ENCODE data around the gene ACOXL. TPM values are rescaled to one million over a fixed set of nuclear protein-coding genes. Genes with fewer than 3 reads are reported as not detected.

The ACOXL gene
- polyA plus RNA-seq, 4 donors = 0.06 to 0.56 TPM; not detected in 2

DNA sequence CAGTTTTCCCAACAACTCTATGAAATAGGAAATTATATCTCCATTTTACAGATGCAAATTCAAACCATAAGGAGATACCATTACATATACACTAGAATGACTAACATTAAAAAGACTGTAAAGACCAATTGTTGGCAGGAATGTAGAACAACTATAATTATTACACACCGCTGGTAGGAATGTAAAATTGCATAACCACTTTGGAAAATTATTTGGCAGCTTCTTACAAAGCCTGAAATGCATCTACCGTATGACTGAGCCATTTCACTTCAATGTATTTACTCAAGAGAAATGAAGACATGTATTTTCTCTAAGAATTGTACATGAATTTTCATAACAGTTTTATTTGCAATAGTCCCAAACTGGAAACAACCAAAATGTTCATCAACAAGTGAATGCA, 199.3 kb downstream of the ACOXL start:
- Histone ChIP-seq H3K4me1 (ENCODE audit: control insufficient read depth in 3 of 3, insufficient read depth in 2 of 3, low read depth in 1 of 3, low read length in 2 of 3) (no peaks in the 10 kb centered on the region), H3K4me3 (ENCODE audit: low read depth in 1 of 3, low read length in 3 of 3) (no peak overlapping the region), H3K27me3 (ENCODE audit: control insufficient read depth in 3 of 3, insufficient read depth in 3 of 3, low read length in 3 of 3) (no peaks in the 10 kb centered on the region), H3K9me3 (ENCODE audit: control insufficient read depth in 2 of 2, insufficient read depth in 1 of 2, low read depth in 1 of 2, low read length in 1 of 2) (peaks cover 0 to 19% of the 10 kb centered on the region in 2 donors), H3K36me3 (ENCODE audit: control insufficient read depth in 3 of 3, insufficient read depth in 2 of 3, low read depth in 1 of 3, low read length in 3 of 3) (no peaks in the 10 kb centered on the region), H3K27ac (ENCODE audit: low read depth in 1 of 3, low read length in 2 of 3) (no peak overlapping the region)
- WGBS, 3 donors = 55 to 74% (median 61%) methylated on average over 2 of the region's 2 CpGs
- DNase-seq (no peak), FAIRE-seq (no peak)

DNA sequence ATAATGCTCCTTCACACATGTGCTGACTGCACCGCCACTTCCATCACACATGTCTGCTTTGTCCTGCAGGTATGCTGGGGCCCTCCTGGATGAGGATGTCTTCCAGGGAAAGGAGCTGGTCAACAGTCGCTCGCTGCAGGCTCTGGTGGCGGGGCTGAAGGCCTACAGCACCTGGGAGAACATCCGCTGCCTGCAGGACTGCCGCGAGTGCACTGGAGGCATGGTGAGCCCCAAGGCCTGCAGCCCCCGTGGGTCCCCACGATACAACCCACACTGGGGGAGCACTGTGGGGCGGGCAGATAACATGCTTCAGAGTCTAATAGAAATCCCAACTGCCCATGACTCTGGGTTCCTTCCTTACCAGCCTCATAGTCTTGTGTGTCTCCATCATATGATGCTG, 201.0 kb downstream of the ACOXL start:
- Histone ChIP-seq H3K27ac (ENCODE audit: low read depth in 1 of 3, low read length in 2 of 3) (no peak overlapping the region), H3K4me3 (ENCODE audit: low read depth in 1 of 3, low read length in 3 of 3) (no peak overlapping the region), H3K9me3 (ENCODE audit: control insufficient read depth in 2 of 2, insufficient read depth in 1 of 2, low read depth in 1 of 2, low read length in 1 of 2) (peaks cover 0 to 12% of the 10 kb centered on the region in 2 donors), H3K36me3 (ENCODE audit: control insufficient read depth in 3 of 3, insufficient read depth in 2 of 3, low read depth in 1 of 3, low read length in 3 of 3) (no peaks in the 10 kb centered on the region), H3K27me3 (ENCODE audit: control insufficient read depth in 3 of 3, insufficient read depth in 3 of 3, low read length in 3 of 3) (no peaks in the 10 kb centered on the region), H3K4me1 (ENCODE audit: control insufficient read depth in 3 of 3, insufficient read depth in 2 of 3, low read depth in 1 of 3, low read length in 2 of 3) (no peaks in the 10 kb centered on the region)
- FAIRE-seq = no peak
- no peak for DNase-seq
- WGBS, 3 donors = 90 to 94% (median 93%) methylated on average over 10 of the region's 10 CpGs

DNA sequence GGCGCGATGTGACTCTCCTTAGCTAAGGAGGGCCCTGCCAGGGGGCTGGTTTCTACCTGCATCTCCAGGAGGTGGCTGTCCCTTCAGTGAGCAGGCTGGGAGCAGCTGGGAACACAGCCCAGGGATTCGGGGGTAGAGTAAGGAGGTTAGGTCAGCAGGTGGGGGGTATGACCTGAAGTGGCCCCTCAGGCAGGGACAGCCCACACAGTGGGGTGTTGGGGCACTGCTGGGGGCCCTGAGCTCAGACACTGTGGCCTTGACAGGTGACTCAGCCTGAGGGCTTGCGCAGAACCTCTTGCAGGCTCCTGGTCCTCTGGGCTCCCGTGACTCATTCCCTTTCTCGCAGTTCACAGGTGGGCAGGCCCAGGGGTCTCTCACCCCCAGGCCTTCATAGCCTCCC, 202.6 kb downstream of the ACOXL start:
- peaks cover 0 to 6% of the 10 kb centered on the region in 2 donors for H3K9me3 ChIP-seq (ENCODE audit: control insufficient read depth in 2 of 2, insufficient read depth in 1 of 2, low read depth in 1 of 2, low read length in 1 of 2)
- no peak for FAIRE-seq
- 89 to 94% (median 91%) methylated on average over 3 to 6 of the region's 6 CpGs for WGBS, 3 donors
- no peaks in the 10 kb centered on the region for H3K27me3 ChIP-seq (ENCODE audit: control insufficient read depth in 3 of 3, insufficient read depth in 3 of 3, low read length in 3 of 3)
- no peaks in the 10 kb centered on the region for H3K4me1 ChIP-seq (ENCODE audit: control insufficient read depth in 3 of 3, insufficient read depth in 2 of 3, low read depth in 1 of 3, low read length in 2 of 3)
- H3K36me3 ChIP-seq (ENCODE audit: control insufficient read depth in 3 of 3, insufficient read depth in 2 of 3, low read depth in 1 of 3, low read length in 3 of 3) = no peaks in the 10 kb centered on the region
- no peak for DNase-seq
- H3K27ac ChIP-seq (ENCODE audit: low read depth in 1 of 3, low read length in 2 of 3) = no peak overlapping the region
- no peak overlapping the region for H3K4me3 ChIP-seq (ENCODE audit: low read depth in 1 of 3, low read length in 3 of 3)

DNA sequence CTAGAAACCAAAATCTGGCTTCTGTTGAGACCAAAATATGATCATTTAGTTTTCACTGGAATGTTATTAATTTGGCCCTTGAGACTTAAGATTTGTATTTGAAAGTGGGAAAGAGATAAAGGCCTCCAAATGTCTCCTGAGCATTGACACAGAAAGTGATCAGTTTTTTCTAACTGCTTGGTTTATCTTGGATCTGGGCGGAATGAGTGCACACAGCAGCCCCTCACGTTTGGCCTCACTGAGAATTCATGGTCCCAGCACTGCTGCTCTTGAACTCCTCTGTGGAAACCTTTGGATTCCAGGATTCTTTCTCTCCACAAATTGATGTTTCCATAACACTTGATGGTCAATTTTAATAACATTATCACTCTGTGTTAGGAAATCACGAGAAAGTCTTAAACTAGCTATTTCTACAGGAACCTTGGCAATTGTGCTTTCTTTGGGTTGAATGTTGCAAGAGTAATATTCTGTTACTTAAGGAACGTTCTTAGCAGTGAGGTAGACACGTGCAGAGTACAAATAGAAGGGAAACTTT, 208.1 kb downstream of the ACOXL start:
- FAIRE-seq (no peak), DNase-seq (no peak)
- Histone ChIP-seq H3K27ac (ENCODE audit: low read depth in 1 of 3, low read length in 2 of 3) (no peak overlapping the region), H3K27me3 (ENCODE audit: control insufficient read depth in 3 of 3, insufficient read depth in 3 of 3, low read length in 3 of 3) (no peaks in the 10 kb centered on the region), H3K4me1 (ENCODE audit: control insufficient read depth in 3 of 3, insufficient read depth in 2 of 3, low read depth in 1 of 3, low read length in 2 of 3) (no peaks in the 10 kb centered on the region), H3K4me3 (ENCODE audit: low read depth in 1 of 3, low read length in 3 of 3) (no peak overlapping the region), H3K36me3 (ENCODE audit: control insufficient read depth in 3 of 3, insufficient read depth in 2 of 3, low read depth in 1 of 3, low read length in 3 of 3) (no peaks in the 10 kb centered on the region), H3K9me3 (ENCODE audit: control insufficient read depth in 2 of 2, insufficient read depth in 1 of 2, low read depth in 1 of 2, low read length in 1 of 2) (no peaks in the 10 kb centered on the region)
- WGBS, 3 donors = 76 to 78% (median 76%) methylated on average over 5 of the region's 5 CpGs

DNA sequence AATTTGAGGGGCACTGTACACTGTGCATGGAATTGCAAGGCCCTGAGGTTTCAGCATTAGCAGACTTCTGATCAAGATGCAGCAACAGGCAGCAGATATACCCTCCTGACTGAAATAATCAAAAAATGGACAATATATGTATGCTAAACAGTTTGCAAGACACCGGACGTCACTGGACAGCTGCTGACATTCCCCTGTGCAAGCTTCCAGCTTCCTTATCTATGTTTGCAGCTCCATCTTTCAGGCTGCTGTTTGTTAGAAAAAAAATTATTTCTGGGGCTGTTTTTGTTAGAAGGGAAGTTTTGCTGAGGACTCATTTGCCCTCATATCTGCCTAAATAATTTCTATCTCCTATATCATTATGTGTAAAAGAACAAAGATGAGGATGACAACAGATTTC, 208.9 kb downstream of the ACOXL start:
- Histone ChIP-seq H3K4me3 (ENCODE audit: low read depth in 1 of 3, low read length in 3 of 3) (no peak overlapping the region), H3K36me3 (ENCODE audit: control insufficient read depth in 3 of 3, insufficient read depth in 2 of 3, low read depth in 1 of 3, low read length in 3 of 3) (no peaks in the 10 kb centered on the region), H3K4me1 (ENCODE audit: control insufficient read depth in 3 of 3, insufficient read depth in 2 of 3, low read depth in 1 of 3, low read length in 2 of 3) (no peaks in the 10 kb centered on the region), H3K27ac (ENCODE audit: low read depth in 1 of 3, low read length in 2 of 3) (no peak overlapping the region), H3K9me3 (ENCODE audit: control insufficient read depth in 2 of 2, insufficient read depth in 1 of 2, low read depth in 1 of 2, low read length in 1 of 2) (peaks cover 0 to under 1% of the 10 kb centered on the region in 2 donors), H3K27me3 (ENCODE audit: control insufficient read depth in 3 of 3, insufficient read depth in 3 of 3, low read length in 3 of 3) (no peaks in the 10 kb centered on the region)
- no peak for FAIRE-seq
- DNase-seq = no peak
- WGBS, 3 donors = 75 to 79% (median 77%) methylated on average over 2 of the region's 2 CpGs

DNA sequence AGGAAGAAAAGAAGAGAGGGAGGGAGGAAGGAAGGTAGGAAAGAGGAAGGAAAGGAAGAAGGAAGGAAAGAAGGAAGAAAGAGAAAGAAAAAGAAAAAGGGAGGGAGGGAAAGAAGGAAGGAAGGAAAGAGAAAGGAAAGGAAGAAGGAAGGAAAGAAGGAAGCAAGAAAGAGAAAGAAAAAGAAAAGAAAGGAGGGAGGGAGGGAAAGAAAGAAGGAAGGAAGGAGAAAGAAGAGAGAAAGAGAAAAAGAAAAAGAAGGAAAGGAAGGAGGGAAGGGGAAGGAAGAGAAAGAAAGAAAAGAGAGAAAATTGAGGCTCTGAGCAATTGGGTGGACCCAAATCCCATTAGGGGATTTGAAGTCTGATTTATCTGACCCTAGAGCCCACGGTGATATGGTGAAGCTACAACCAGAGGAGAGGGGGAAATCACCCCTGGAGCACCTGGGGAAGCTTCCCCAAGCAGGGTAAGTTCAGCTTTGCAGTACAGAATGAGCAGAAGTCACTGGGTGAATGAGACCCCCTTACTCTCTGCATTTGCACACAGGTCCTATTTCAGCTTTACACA, 210.8 kb downstream of the ACOXL start:
- no peak for DNase-seq
- 59 to 64% (median 64%) methylated on average over 1 of the region's 1 CpG for WGBS, 3 donors
- H3K27me3 ChIP-seq (ENCODE audit: control insufficient read depth in 3 of 3, insufficient read depth in 3 of 3, low read length in 3 of 3) = no peaks in the 10 kb centered on the region
- peaks cover 0 to 7% (median 3%) of the 10 kb centered on the region in 3 donors for H3K4me1 ChIP-seq (ENCODE audit: control insufficient read depth in 3 of 3, insufficient read depth in 2 of 3, low read depth in 1 of 3, low read length in 2 of 3)
- no peak overlapping the region for H3K4me3 ChIP-seq (ENCODE audit: low read depth in 1 of 3, low read length in 3 of 3)
- H3K36me3 ChIP-seq (ENCODE audit: control insufficient read depth in 3 of 3, insufficient read depth in 2 of 3, low read depth in 1 of 3, low read length in 3 of 3) = no peaks in the 10 kb centered on the region
- H3K27ac ChIP-seq (ENCODE audit: low read depth in 1 of 3, low read length in 2 of 3) = no peak overlapping the region
- peaks cover 0 to 5% of the 10 kb centered on the region in 2 donors for H3K9me3 ChIP-seq (ENCODE audit: control insufficient read depth in 2 of 2, insufficient read depth in 1 of 2, low read depth in 1 of 2, low read length in 1 of 2)
- no peak for FAIRE-seq

DNA sequence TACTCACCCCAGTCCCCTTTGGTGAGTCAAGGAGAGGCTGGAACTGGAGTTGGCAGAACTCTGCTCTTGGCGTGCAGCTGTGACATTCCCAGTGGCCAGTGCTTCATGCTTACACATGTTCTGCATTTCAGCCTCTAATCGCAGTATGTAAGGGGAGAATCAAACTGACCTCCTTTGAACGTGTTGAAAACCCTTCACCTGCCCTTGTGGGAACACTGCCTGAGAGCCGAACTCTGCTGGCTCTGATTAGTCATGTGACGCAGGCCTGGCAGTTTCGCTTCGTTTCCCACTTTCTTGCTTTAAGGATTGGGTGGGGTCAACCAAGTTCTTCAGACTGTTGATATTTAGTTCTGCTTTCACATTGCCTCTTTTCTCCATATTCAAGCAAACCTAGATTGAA, 214.5 kb downstream of the ACOXL start:
- no peak overlapping the region for H3K4me3 ChIP-seq (ENCODE audit: low read depth in 1 of 3, low read length in 3 of 3)
- peaks cover 0 to 2% (median 0%) of the 10 kb centered on the region in 3 donors for H3K27me3 ChIP-seq (ENCODE audit: control insufficient read depth in 3 of 3, insufficient read depth in 3 of 3, low read length in 3 of 3)
- peaks cover 0 to 10% (median 3%) of the 10 kb centered on the region in 3 donors for H3K4me1 ChIP-seq (ENCODE audit: control insufficient read depth in 3 of 3, insufficient read depth in 2 of 3, low read depth in 1 of 3, low read length in 2 of 3)
- DNase-seq (no peak), FAIRE-seq (no peak)
- no peaks in the 10 kb centered on the region for H3K36me3 ChIP-seq (ENCODE audit: control insufficient read depth in 3 of 3, insufficient read depth in 2 of 3, low read depth in 1 of 3, low read length in 3 of 3)
- no peak overlapping the region for H3K27ac ChIP-seq (ENCODE audit: low read depth in 1 of 3, low read length in 2 of 3)
- peaks cover 0 to 5% of the 10 kb centered on the region in 2 donors for H3K9me3 ChIP-seq (ENCODE audit: control insufficient read depth in 2 of 2, insufficient read depth in 1 of 2, low read depth in 1 of 2, low read length in 1 of 2)
- 73 to 82% (median 75%) methylated on average over 7 of the region's 7 CpGs for WGBS, 3 donors

DNA sequence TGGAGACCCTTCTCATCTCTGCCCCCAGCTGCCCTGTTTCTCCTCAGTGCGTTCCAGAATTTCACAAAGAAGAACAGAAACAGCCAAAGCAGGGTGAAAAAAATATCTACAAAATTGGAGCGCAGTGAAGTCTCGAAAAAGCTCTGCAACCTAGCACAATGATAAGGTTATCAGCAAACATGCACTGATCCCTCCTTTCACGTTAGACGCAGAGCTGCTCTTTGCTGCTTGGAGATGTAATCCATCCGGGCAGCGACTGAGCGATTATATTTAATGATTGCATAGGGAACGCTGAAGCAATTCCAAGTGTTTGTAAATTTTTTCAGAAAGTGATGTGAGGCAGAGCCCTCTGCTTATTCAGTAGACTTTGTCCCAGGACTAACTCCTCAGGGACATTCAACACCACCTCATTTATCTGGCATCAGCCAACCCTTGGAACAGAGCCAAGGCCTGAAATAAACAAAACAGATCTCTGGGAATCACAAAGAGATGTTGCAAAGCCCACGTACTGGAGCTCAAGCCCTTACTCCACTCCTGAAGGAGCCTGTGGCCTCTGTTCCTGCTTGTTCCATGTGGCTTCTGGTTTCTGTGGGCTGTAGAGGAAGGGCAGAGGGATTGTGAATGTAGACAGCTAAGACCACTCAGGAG, 215.8 kb downstream of the ACOXL start:
- FAIRE-seq (no peak), DNase-seq (peak; percentile 5 to 76)
- peaks cover 0 to 10% (median 3%) of the 10 kb centered on the region in 3 donors for H3K4me1 ChIP-seq (ENCODE audit: control insufficient read depth in 3 of 3, insufficient read depth in 2 of 3, low read depth in 1 of 3, low read length in 2 of 3)
- 13 to 41% (median 26%) methylated on average over 10 of the region's 10 CpGs for whole genome bisulfite sequencing, 3 donors
- H3K9me3 ChIP-seq (ENCODE audit: control insufficient read depth in 2 of 2, insufficient read depth in 1 of 2, low read depth in 1 of 2, low read length in 1 of 2) = peaks cover 0 to 5% of the 10 kb centered on the region in 2 donors
- no peaks in the 10 kb centered on the region for H3K36me3 ChIP-seq (ENCODE audit: control insufficient read depth in 3 of 3, insufficient read depth in 2 of 3, low read depth in 1 of 3, low read length in 3 of 3)
- peaks cover 0 to 2% (median 0%) of the 10 kb centered on the region in 3 donors for H3K27me3 ChIP-seq (ENCODE audit: control insufficient read depth in 3 of 3, insufficient read depth in 3 of 3, low read length in 3 of 3)
- H3K4me3 ChIP-seq (ENCODE audit: low read depth in 1 of 3, low read length in 3 of 3) = no peak overlapping the region
- no peak overlapping the region for H3K27ac ChIP-seq (ENCODE audit: low read depth in 1 of 3, low read length in 2 of 3)

Data from small intestine (tissue), 7 donors.